IPS-15b (cell line): ENCODE measurements around the gene ABCC1.

Experiments
- H3K27me3 ChIP-seq: one replicate; pipeline ENCODE4 v1.6.1; 2013; ENCODE audit warnings: low read length; ENCODE audit not compliant: control insufficient read depth, insufficient read depth
- H3K36me3 ChIP-seq: one replicate; pipeline ENCODE4 v1.6.1; 2013; ENCODE audit warnings: low read length; ENCODE audit not compliant: control insufficient read depth, insufficient read depth
- H3K4me1 ChIP-seq: one replicate; pipeline ENCODE4 v1.6.1; 2013; ENCODE audit warnings: mild to moderate bottlenecking, low read length; ENCODE audit not compliant: control insufficient read depth, insufficient read depth
- H3K4me3 ChIP-seq: one replicate; pipeline ENCODE4 v1.5.1; 2013; ENCODE audit warnings: low read depth, low read length
- H3K9ac ChIP-seq: one replicate; pipeline ENCODE4 v1.6.1; 2013; ENCODE audit warnings: low read depth, mild to moderate bottlenecking, low read length
- H3K9me3 ChIP-seq: one replicate; pipeline ENCODE4 v1.6.1; 2013; ENCODE audit warnings: mild to moderate bottlenecking, low read length; ENCODE audit not compliant: control insufficient read depth, insufficient read depth

The ABCC1 gene

GRCh38 chr16:16029431-16030011, 80.1 kb downstream of the ABCC1 start:
- Histone ChIP-seq H3K4me1 (no peaks in the 10 kb centered on the region), H3K9ac (no peak overlapping the region), H3K4me3 (no peak overlapping the region), H3K9me3 (no peaks in the 10 kb centered on the region), H3K27me3 (no peaks in the 10 kb centered on the region), H3K36me3 (peaks cover 2% of the 10 kb centered on the region)

GRCh38 chr16:16030449-16030848, 81.0 kb downstream of the ABCC1 start:
- H3K27me3 ChIP-seq: no peaks in the 10 kb centered on the region
- no peaks in the 10 kb centered on the region for H3K9me3 ChIP-seq
- no peak overlapping the region for H3K9ac ChIP-seq
- peaks cover 2% of the 10 kb centered on the region for H3K36me3 ChIP-seq
- H3K4me1 ChIP-seq: no peaks in the 10 kb centered on the region
- no peak overlapping the region for H3K4me3 ChIP-seq

- no peaks in the 10 kb centered on the region for H3K9me3 ChIP-seq
- H3K4me3 ChIP-seq: no peak overlapping the region
- H3K4me1 ChIP-seq: no peaks in the 10 kb centered on the region
- peaks cover 7% of the 10 kb centered on the region for H3K36me3 ChIP-seq
- no peak overlapping the region for H3K9ac ChIP-seq
- no peaks in the 10 kb centered on the region for H3K27me3 ChIP-seq
These were observed 82.0 kb downstream of the ABCC1 start for GRCh38 chr16:16031401-16031800.

GRCh38 chr16:16032271-16032979, 83.0 kb downstream of the ABCC1 start:
- Histone ChIP-seq H3K9me3 (no peaks in the 10 kb centered on the region), H3K27me3 (no peaks in the 10 kb centered on the region), H3K9ac (no peak overlapping the region), H3K4me1 (no peaks in the 10 kb centered on the region), H3K4me3 (no peak overlapping the region), H3K36me3 (peaks cover 11% of the 10 kb centered on the region)

GRCh38 chr16:16033208-16033717, 83.8 kb downstream of the ABCC1 start:
- H3K9ac ChIP-seq: no peak overlapping the region
- no peaks in the 10 kb centered on the region for H3K9me3 ChIP-seq
- H3K4me1 ChIP-seq: no peaks in the 10 kb centered on the region
- H3K4me3 ChIP-seq: no peak overlapping the region
- no peaks in the 10 kb centered on the region for H3K27me3 ChIP-seq
- H3K36me3 ChIP-seq: peaks cover 15% of the 10 kb centered on the region

GRCh38 chr16:16036359-16036792, 87.0 kb downstream of the ABCC1 start:
- Histone ChIP-seq H3K4me1 (no peaks in the 10 kb centered on the region), H3K27me3 (no peaks in the 10 kb centered on the region), H3K4me3 (no peak overlapping the region), H3K36me3 (peaks cover 32% of the 10 kb centered on the region), H3K9me3 (no peaks in the 10 kb centered on the region), H3K9ac (no peak overlapping the region)

GRCh38 chr16:16037521-16037920, 88.1 kb downstream of the ABCC1 start:
- Histone ChIP-seq H3K9me3 (no peaks in the 10 kb centered on the region), H3K4me1 (no peaks in the 10 kb centered on the region), H3K27me3 (no peaks in the 10 kb centered on the region), H3K36me3 (peaks cover 41% of the 10 kb centered on the region), H3K4me3 (no peak overlapping the region), H3K9ac (no peak overlapping the region)

GRCh38 chr16:16037970-16038369, 88.6 kb downstream of the ABCC1 start:
- H3K9me3 ChIP-seq: no peaks in the 10 kb centered on the region
- H3K9ac ChIP-seq: no peak overlapping the region
- no peak overlapping the region for H3K4me3 ChIP-seq
- H3K4me1 ChIP-seq: no peaks in the 10 kb centered on the region
- H3K27me3 ChIP-seq: no peaks in the 10 kb centered on the region
- peaks cover 41% of the 10 kb centered on the region for H3K36me3 ChIP-seq

GRCh38 chr16:16038950-16039349, 89.5 kb downstream of the ABCC1 start:
- H3K9ac ChIP-seq: no peak overlapping the region
- no peaks in the 10 kb centered on the region for H3K27me3 ChIP-seq
- H3K9me3 ChIP-seq: no peaks in the 10 kb centered on the region
- no peaks in the 10 kb centered on the region for H3K4me1 ChIP-seq
- H3K4me3 ChIP-seq: no peak overlapping the region
- peaks cover 41% of the 10 kb centered on the region for H3K36me3 ChIP-seq

GRCh38 chr16:16041196-16041892, 91.9 kb downstream of the ABCC1 start:
- no peaks in the 10 kb centered on the region for H3K4me1 ChIP-seq
- H3K27me3 ChIP-seq: no peaks in the 10 kb centered on the region
- no peak overlapping the region for H3K9ac ChIP-seq
- no peaks in the 10 kb centered on the region for H3K9me3 ChIP-seq
- H3K4me3 ChIP-seq: no peak overlapping the region
- peaks cover 57% of the 10 kb centered on the region for H3K36me3 ChIP-seq

GRCh38 chr16:16042076-16042475, 92.7 kb downstream of the ABCC1 start:
- no peaks in the 10 kb centered on the region for H3K4me1 ChIP-seq
- no peak overlapping the region for H3K9ac ChIP-seq
- no peak overlapping the region for H3K4me3 ChIP-seq
- no peaks in the 10 kb centered on the region for H3K9me3 ChIP-seq
- H3K36me3 ChIP-seq: peaks cover 60% of the 10 kb centered on the region
- no peaks in the 10 kb centered on the region for H3K27me3 ChIP-seq

GRCh38 chr16:16045296-16045695, 95.9 kb downstream of the ABCC1 start:
- H3K27me3 ChIP-seq: no peaks in the 10 kb centered on the region
- H3K4me3 ChIP-seq: no peak overlapping the region
- H3K9ac ChIP-seq: no peak overlapping the region
- H3K36me3 ChIP-seq: peaks cover 59% of the 10 kb centered on the region
- H3K4me1 ChIP-seq: no peaks in the 10 kb centered on the region
- no peaks in the 10 kb centered on the region for H3K9me3 ChIP-seq
